WTC11 (cell line): ENCODE data around the gene KIAA0930. TPM values are rescaled to one million over a fixed set of nuclear protein-coding genes. Genes with fewer than 3 reads are reported as not detected.

Source experiments
- ATAC-seq: fragments of 200-7000 bp; cut with Tn5 transposase; 2 replicates; pipeline ENCODE4 v1.10.0; 2021; ENCODE audit warnings: mild to moderate bottlenecking, moderate library complexity
- CTCF ChIA-PET: fragments of 300-600 bp; sonication (Branson Sonifier 250); formaldehyde crosslinking; loops from one replicate; lab custom pipeline; 2021; ENCODE audit warnings: antibody characterized with exemption; lab: Charles Lee
- POLR2A ChIA-PET: fragments of 350-600 bp; sonication (Branson Sonifier 250); formaldehyde crosslinking; loops from one replicate; lab custom pipeline; 2021; ENCODE audit warnings: antibody characterized with exemption; lab: Charles Lee
- DNase-seq: peaks from one replicate; pipeline ENCODE4 v3.0.0; 2021; ENCODE audit warnings: low spot score
- H3K27ac Mint-ChIP-seq: 2 replicates; pipeline ENCODE4 v1.8.0; 2021; ENCODE audit warnings: mixed read lengths
- H3K27me3 Mint-ChIP-seq: 2 replicates; pipeline ENCODE4 v1.8.0; 2021; ENCODE audit warnings: low read depth, mild to moderate bottlenecking, moderate library complexity, mixed read lengths
- H3K36me3 Mint-ChIP-seq: 2 replicates; pipeline ENCODE4 v1.8.0; 2021; ENCODE audit warnings: mixed read lengths
- H3K4me1 Mint-ChIP-seq: 2 replicates; pipeline ENCODE4 v1.8.0; 2022; ENCODE audit warnings: mixed read lengths
- H3K4me3 Mint-ChIP-seq: 2 replicates; pipeline ENCODE4 v1.8.0; 2021; ENCODE audit warnings: mild to moderate bottlenecking, moderate library complexity, mixed read lengths
- H3K9me3 Mint-ChIP-seq: 2 replicates; pipeline ENCODE4 v1.8.0; 2021; ENCODE audit warnings: mixed read lengths
- CREM ChIP-seq: sonication (generic); formaldehyde crosslinking; IDR thresholded peaks from 2 replicates; pipeline ENCODE4 v1.8.1; 2022; ENCODE audit warnings: mild to moderate bottlenecking, missing genetic modification reagents, moderate library complexity
- FOXJ3 ChIP-seq: sonication (generic); formaldehyde crosslinking; IDR thresholded peaks from 2 replicates; pipeline ENCODE4 v1.9.0; 2021; ENCODE audit warnings: missing genetic modification reagents, mild to moderate bottlenecking, borderline replicate concordance
- FOXP1 ChIP-seq: sonication (generic); formaldehyde crosslinking; IDR thresholded peaks from 2 replicates; pipeline ENCODE4 v1.8.0; 2022; ENCODE audit warnings: missing genetic modification reagents, mild to moderate bottlenecking, moderate library complexity, borderline replicate concordance
- KAT7 ChIP-seq: sonication (generic); formaldehyde crosslinking; IDR thresholded peaks from 2 replicates; pipeline ENCODE4 v1.8.1; 2023; ENCODE audit warnings: missing genetic modification reagents, mild to moderate bottlenecking, borderline replicate concordance
- MYBL2 ChIP-seq: sonication (generic); formaldehyde crosslinking; IDR thresholded peaks from 2 replicates; pipeline ENCODE4 v1.8.1; 2023; ENCODE audit warnings: mild to moderate bottlenecking, moderate library complexity, missing genetic modification reagents
- NR3C1 ChIP-seq: sonication (generic); formaldehyde crosslinking; conservative IDR thresholded peaks from 2 replicates; pipeline ENCODE4 v1.8.1; 2023; ENCODE audit warnings: low read depth, mild to moderate bottlenecking, missing genetic modification reagents
- RELA ChIP-seq: sonication (generic); formaldehyde crosslinking; IDR thresholded peaks from 2 replicates; pipeline ENCODE4 v1.8.1; 2022; ENCODE audit warnings: missing genetic modification reagents, mild to moderate bottlenecking, borderline replicate concordance
- SMAD3 ChIP-seq: sonication (generic); formaldehyde crosslinking; IDR thresholded peaks from 2 replicates; pipeline ENCODE4 v1.8.0; 2022; ENCODE audit warnings: missing genetic modification reagents, mild to moderate bottlenecking, borderline replicate concordance
- ZNF121 ChIP-seq: sonication (generic); formaldehyde crosslinking; IDR thresholded peaks from 2 replicates; pipeline ENCODE4 v1.8.0; 2023; ENCODE audit warnings: missing genetic modification reagents
- total RNA-seq: library from RNA; stranded (reverse); gene quantifications from 3 replicates; pipeline ENCODE4 v1.2.3, GENCODE V29; 2021
- TF ChIP-seq, protein P1 (sequence below): sonication (generic); formaldehyde crosslinking; IDR thresholded peaks from 2 replicates; pipeline ENCODE4 v1.8.0; 2022; ENCODE audit warnings: mild to moderate bottlenecking, missing genetic modification reagents
- TF ChIP-seq, protein P2 (sequence below): fragments of 250-450 bp; sonication (Bioruptor Pico); IDR thresholded peaks from 2 replicates; pipeline ENCODE4 v1.9.0; 2021; ENCODE audit warnings: mild to moderate bottlenecking
- TF ChIP-seq, protein P3 (sequence below): fragments of 200-600 bp; IDR thresholded peaks from 2 replicates; pipeline ENCODE4 v1.8.0; 2022; ENCODE audit warnings: antibody characterized with exemption
- TF ChIP-seq, protein P4 (sequence below): sonication (generic); formaldehyde crosslinking; IDR thresholded peaks from 2 replicates; pipeline ENCODE4 v1.8.1; 2023; ENCODE audit warnings: mild to moderate bottlenecking, moderate library complexity, missing genetic modification reagents
- TF ChIP-seq, protein P5 (sequence below): sonication (generic); formaldehyde crosslinking; IDR thresholded peaks from 2 replicates; pipeline ENCODE4 v1.8.1; 2023; ENCODE audit warnings: mild to moderate bottlenecking, missing genetic modification reagents, moderate library complexity
- TF ChIP-seq, protein P6 (sequence below): sonication (generic); formaldehyde crosslinking; IDR thresholded peaks from 2 replicates; pipeline ENCODE4 v1.8.0; 2022; ENCODE audit warnings: missing genetic modification reagents
- TF ChIP-seq, protein P7 (sequence below): fragments of 250-450 bp; sonication (Bioruptor Pico); IDR thresholded peaks from 2 replicates; pipeline ENCODE4 v1.8.0; 2021; ENCODE audit warnings: mild to moderate bottlenecking
- TF ChIP-seq, protein P8 (sequence below): sonication (generic); formaldehyde crosslinking; IDR thresholded peaks from 2 replicates; pipeline ENCODE4 v1.8.0; 2023; ENCODE audit warnings: mild to moderate bottlenecking, missing genetic modification reagents
- TF ChIP-seq, protein P9 (sequence below): sonication (generic); formaldehyde crosslinking; IDR thresholded peaks from 2 replicates; pipeline ENCODE4 v1.8.1; 2023; ENCODE audit warnings: mild to moderate bottlenecking, missing genetic modification reagents, moderate library complexity

Gene KIAA0930
- total RNA-seq, 1 experiment from 2014 or later: 62.1 TPM

DNA sequence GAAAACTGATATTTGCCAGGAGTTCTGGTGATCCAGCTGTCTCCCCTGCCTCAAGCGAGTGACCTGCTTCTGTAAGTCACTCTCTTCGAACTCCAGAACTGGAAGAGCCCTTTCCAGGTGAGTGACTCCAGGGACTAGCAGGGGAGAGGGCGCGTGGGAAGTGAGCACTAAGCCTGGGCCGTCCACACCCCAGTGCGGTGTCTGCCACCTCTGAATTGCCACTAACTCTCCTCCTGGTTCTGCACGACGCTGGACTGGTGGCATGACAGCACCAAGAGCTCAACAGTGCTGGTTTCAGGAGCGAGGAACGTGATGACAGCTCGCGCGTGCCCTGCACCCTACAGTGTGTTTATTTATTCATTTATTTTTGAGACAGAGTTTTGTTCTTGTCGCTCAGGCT lies 22.9 kb downstream of the KIAA0930 start:
- CTCF ChIA-PET: interaction anchor here (0.6 to 3.4 kb wide), 3 partner anchors 9 to 903 kb away, joined by 3 to 36 read pairs (median 5); no protein-coding TSS in a partner anchor
- POLR2A ChIA-PET: no interaction called here
- TF ChIP-seq FOXP1 (CRISPR knock-in tag): no peak
- TF ChIP-seq, protein P1, sequence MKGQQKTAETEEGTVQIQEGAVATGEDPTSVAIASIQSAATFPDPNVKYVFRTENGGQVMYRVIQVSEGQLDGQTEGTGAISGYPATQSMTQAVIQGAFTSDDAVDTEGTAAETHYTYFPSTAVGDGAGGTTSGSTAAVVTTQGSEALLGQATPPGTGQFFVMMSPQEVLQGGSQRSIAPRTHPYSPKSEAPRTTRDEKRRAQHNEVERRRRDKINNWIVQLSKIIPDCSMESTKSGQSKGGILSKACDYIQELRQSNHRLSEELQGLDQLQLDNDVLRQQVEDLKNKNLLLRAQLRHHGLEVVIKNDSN (CRISPR knock-in tag): no peak
- TF ChIP-seq, protein P2, sequence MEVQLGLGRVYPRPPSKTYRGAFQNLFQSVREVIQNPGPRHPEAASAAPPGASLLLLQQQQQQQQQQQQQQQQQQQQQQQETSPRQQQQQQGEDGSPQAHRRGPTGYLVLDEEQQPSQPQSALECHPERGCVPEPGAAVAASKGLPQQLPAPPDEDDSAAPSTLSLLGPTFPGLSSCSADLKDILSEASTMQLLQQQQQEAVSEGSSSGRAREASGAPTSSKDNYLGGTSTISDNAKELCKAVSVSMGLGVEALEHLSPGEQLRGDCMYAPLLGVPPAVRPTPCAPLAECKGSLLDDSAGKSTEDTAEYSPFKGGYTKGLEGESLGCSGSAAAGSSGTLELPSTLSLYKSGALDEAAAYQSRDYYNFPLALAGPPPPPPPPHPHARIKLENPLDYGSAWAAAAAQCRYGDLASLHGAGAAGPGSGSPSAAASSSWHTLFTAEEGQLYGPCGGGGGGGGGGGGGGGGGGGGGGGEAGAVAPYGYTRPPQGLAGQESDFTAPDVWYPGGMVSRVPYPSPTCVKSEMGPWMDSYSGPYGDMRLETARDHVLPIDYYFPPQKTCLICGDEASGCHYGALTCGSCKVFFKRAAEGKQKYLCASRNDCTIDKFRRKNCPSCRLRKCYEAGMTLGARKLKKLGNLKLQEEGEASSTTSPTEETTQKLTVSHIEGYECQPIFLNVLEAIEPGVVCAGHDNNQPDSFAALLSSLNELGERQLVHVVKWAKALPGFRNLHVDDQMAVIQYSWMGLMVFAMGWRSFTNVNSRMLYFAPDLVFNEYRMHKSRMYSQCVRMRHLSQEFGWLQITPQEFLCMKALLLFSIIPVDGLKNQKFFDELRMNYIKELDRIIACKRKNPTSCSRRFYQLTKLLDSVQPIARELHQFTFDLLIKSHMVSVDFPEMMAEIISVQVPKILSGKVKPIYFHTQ (CRISPR knock-in tag): no peak
- TF ChIP-seq, protein P3, sequence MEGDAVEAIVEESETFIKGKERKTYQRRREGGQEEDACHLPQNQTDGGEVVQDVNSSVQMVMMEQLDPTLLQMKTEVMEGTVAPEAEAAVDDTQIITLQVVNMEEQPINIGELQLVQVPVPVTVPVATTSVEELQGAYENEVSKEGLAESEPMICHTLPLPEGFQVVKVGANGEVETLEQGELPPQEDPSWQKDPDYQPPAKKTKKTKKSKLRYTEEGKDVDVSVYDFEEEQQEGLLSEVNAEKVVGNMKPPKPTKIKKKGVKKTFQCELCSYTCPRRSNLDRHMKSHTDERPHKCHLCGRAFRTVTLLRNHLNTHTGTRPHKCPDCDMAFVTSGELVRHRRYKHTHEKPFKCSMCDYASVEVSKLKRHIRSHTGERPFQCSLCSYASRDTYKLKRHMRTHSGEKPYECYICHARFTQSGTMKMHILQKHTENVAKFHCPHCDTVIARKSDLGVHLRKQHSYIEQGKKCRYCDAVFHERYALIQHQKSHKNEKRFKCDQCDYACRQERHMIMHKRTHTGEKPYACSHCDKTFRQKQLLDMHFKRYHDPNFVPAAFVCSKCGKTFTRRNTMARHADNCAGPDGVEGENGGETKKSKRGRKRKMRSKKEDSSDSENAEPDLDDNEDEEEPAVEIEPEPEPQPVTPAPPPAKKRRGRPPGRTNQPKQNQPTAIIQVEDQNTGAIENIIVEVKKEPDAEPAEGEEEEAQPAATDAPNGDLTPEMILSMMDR: no peak
- TF ChIP-seq, protein P4, sequence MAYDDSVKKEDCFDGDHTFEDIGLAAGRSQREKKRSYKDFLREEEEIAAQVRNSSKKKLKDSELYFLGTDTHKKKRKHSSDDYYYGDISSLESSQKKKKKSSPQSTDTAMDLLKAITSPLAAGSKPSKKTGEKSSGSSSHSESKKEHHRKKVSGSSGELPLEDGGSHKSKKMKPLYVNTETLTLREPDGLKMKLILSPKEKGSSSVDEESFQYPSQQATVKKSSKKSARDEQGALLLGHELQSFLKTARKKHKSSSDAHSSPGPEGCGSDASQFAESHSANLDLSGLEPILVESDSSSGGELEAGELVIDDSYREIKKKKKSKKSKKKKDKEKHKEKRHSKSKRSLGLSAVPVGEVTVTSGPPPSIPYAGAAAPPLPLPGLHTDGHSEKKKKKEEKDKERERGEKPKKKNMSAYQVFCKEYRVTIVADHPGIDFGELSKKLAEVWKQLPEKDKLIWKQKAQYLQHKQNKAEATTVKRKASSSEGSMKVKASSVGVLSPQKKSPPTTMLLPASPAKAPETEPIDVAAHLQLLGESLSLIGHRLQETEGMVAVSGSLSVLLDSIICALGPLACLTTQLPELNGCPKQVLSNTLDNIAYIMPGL (CRISPR knock-in tag): no peak
- TF ChIP-seq, protein P5, sequence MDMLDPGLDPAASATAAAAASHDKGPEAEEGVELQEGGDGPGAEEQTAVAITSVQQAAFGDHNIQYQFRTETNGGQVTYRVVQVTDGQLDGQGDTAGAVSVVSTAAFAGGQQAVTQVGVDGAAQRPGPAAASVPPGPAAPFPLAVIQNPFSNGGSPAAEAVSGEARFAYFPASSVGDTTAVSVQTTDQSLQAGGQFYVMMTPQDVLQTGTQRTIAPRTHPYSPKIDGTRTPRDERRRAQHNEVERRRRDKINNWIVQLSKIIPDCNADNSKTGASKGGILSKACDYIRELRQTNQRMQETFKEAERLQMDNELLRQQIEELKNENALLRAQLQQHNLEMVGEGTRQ (CRISPR knock-in tag): no peak
- no peak for TF ChIP-seq FOXJ3 (CRISPR knock-in tag)
- TF ChIP-seq NR3C1: no peak
- no peak for TF ChIP-seq CREM (CRISPR knock-in tag)
- TF ChIP-seq KAT7 (CRISPR knock-in tag): no peak
- no peak for TF ChIP-seq ZNF121 (CRISPR knock-in tag)
- TF ChIP-seq, protein P6, sequence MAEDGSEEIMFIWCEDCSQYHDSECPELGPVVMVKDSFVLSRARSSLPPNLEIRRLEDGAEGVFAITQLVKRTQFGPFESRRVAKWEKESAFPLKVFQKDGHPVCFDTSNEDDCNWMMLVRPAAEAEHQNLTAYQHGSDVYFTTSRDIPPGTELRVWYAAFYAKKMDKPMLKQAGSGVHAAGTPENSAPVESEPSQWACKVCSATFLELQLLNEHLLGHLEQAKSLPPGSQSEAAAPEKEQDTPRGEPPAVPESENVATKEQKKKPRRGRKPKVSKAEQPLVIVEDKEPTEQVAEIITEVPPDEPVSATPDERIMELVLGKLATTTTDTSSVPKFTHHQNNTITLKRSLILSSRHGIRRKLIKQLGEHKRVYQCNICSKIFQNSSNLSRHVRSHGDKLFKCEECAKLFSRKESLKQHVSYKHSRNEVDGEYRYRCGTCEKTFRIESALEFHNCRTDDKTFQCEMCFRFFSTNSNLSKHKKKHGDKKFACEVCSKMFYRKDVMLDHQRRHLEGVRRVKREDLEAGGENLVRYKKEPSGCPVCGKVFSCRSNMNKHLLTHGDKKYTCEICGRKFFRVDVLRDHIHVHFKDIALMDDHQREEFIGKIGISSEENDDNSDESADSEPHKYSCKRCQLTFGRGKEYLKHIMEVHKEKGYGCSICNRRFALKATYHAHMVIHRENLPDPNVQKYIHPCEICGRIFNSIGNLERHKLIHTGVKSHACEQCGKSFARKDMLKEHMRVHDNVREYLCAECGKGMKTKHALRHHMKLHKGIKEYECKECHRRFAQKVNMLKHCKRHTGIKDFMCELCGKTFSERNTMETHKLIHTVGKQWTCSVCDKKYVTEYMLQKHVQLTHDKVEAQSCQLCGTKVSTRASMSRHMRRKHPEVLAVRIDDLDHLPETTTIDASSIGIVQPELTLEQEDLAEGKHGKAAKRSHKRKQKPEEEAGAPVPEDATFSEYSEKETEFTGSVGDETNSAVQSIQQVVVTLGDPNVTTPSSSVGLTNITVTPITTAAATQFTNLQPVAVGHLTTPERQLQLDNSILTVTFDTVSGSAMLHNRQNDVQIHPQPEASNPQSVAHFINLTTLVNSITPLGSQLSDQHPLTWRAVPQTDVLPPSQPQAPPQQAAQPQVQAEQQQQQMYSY (CRISPR knock-in tag): no peak
- TF ChIP-seq, all 79 proteins: peak for 0
- Mint-ChIP-seq H3K4me1 (peaks cover 19% of the 10 kb centered on the region), H3K9me3 (no peaks in the 10 kb centered on the region), H3K27me3 (no peaks in the 10 kb centered on the region), H3K27ac (no peak overlapping the region), H3K36me3 (no peaks in the 10 kb centered on the region), H3K4me3 (no peak overlapping the region)
- ATAC-seq: no peak
- DNase-seq: no peak

DNA sequence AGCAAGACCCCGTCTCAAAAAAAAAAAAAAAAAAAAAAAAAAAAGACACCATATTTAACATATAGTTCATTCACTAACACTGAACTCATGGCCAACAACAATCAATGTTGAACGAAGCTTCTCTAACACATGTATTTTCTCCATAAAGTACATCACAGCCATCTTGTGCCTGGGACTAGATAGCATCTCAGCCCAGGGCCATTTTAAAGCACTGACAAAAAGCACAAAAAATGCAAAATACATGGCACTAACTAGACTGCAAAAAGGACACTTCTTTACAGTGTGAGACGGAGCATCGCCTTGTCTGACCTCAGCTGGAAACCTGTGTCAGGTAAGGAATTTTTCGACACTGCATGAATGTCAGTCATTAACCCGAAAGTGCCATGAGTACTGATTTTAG lies 23.3 kb downstream of the KIAA0930 start:
- H3K27me3 Mint-ChIP-seq: no peaks in the 10 kb centered on the region
- no peaks in the 10 kb centered on the region for H3K9me3 Mint-ChIP-seq
- H3K27ac Mint-ChIP-seq: no peak overlapping the region
- no peak overlapping the region for H3K4me3 Mint-ChIP-seq
- DNase-seq (no peak), ATAC-seq (no peak)
- H3K36me3 Mint-ChIP-seq: no peaks in the 10 kb centered on the region
- peaks cover 22% of the 10 kb centered on the region for H3K4me1 Mint-ChIP-seq
- ChIA-PET CTCF (interaction anchor here (0.6 to 3.4 kb wide), 2 partner anchors 9 to 903 kb away, joined by 3 to 36 read pairs; no protein-coding TSS in a partner anchor), POLR2A (no interaction called here)
- TF ChIP-seq SMAD3 (CRISPR knock-in tag) (no peak), MYBL2 (no peak), RELA (CRISPR knock-in tag) (no peak)
- TF ChIP-seq, protein P7, sequence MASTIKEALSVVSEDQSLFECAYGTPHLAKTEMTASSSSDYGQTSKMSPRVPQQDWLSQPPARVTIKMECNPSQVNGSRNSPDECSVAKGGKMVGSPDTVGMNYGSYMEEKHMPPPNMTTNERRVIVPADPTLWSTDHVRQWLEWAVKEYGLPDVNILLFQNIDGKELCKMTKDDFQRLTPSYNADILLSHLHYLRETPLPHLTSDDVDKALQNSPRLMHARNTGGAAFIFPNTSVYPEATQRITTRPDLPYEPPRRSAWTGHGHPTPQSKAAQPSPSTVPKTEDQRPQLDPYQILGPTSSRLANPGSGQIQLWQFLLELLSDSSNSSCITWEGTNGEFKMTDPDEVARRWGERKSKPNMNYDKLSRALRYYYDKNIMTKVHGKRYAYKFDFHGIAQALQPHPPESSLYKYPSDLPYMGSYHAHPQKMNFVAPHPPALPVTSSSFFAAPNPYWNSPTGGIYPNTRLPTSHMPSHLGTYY: no peak
- TF ChIP-seq, protein P8, sequence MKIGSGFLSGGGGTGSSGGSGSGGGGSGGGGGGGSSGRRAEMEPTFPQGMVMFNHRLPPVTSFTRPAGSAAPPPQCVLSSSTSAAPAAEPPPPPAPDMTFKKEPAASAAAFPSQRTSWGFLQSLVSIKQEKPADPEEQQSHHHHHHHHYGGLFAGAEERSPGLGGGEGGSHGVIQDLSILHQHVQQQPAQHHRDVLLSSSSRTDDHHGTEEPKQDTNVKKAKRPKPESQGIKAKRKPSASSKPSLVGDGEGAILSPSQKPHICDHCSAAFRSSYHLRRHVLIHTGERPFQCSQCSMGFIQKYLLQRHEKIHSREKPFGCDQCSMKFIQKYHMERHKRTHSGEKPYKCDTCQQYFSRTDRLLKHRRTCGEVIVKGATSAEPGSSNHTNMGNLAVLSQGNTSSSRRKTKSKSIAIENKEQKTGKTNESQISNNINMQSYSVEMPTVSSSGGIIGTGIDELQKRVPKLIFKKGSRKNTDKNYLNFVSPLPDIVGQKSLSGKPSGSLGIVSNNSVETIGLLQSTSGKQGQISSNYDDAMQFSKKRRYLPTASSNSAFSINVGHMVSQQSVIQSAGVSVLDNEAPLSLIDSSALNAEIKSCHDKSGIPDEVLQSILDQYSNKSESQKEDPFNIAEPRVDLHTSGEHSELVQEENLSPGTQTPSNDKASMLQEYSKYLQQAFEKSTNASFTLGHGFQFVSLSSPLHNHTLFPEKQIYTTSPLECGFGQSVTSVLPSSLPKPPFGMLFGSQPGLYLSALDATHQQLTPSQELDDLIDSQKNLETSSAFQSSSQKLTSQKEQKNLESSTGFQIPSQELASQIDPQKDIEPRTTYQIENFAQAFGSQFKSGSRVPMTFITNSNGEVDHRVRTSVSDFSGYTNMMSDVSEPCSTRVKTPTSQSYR (CRISPR knock-in tag): no peak
- TF ChIP-seq, protein P9, sequence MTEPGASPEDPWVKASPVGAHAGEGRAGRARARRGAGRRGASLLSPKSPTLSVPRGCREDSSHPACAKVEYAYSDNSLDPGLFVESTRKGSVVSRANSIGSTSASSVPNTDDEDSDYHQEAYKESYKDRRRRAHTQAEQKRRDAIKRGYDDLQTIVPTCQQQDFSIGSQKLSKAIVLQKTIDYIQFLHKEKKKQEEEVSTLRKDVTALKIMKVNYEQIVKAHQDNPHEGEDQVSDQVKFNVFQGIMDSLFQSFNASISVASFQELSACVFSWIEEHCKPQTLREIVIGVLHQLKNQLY: no peak
